GM19438 (cell line): ENCODE data around the gene RFC4.
"Not testable (repeated sequence)": the region's sequence is repeated elsewhere in the genome, so short reads cannot be mapped to it uniquely, and the experiment has no call there.

Source experiments
- ATAC-seq: cut with Tn5 transposase; IDR thresholded peaks from one replicate; pipeline ENCODE4 v1.9.1; 2021; ENCODE audit warnings: low read depth; ENCODE audit not compliant: unreplicated experiment

Gene RFC4

DNA sequence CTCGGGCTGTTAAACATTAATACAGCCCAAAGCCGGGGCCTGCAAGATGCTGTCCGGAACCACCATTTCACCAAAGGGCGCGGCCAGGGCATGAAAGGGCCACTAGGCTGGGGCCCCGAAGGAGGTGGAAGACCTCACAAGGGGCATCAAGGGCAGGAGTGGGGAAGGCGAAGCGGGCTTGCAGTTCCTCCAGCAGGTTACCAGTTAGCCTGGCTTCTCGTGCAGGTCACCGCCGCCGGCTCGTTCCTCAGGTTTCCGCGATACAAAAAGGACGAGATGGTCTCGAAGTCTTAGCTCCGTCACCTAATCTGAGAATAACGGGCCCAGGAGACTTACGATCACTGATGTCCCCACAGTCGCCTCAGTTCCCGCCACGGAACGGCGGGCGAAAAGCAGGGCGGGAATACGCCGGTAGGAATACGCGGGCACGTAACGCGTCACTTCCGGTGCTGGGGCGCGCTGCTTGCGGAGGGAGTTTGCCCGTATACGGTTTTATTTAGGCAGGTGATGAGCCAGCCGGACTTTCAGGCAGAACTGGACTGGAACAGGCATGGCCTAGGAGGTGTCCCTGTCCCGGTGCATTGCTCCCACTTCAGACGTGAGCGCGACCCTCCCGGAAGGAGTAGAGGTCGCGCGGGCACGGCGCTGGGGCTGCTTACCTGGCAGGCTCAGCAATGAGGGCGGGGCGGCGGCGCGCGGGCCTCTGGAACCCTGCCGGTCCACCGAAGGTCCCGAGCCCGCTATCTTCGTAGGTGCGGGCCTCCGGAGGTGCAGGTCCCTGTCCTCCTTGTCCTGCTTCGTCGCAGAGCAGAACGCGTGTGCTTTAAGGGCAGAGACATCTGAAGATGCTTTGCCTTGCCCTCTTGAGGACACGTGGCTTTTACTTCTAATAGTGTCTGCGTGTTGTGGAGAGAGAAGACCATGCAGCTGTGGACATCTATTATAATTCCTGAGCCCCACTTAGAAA is at the start of gene RFC4:
TSS of gene RFC4 (minus strand) at position 394 of the 967 bp plus-strand sequence. CDS start 1,769 bp downstream, outside the sequence.
- ATAC-seq, result peak; percentile 96

DNA sequence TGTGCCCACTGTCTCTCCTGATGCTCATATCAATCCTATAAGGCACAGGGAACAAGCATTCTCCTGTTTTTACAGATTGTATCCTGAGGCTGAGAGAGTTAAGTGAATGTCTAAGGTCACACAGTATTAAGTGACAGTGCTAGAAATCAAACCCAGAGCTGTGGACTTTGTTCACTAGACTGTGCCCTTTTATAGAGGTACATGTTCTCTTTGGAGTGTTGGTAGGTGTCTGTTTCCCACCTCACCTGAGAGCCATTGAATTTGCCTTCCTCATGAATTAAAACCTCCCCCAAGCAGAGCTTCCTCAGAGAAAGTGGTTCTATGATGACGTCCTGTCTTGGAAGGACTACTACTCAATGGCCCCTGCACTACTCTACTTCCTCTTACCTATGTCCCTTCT is 48.7 kb upstream of the RFC4 start:
- ATAC-seq, result no peak

DNA sequence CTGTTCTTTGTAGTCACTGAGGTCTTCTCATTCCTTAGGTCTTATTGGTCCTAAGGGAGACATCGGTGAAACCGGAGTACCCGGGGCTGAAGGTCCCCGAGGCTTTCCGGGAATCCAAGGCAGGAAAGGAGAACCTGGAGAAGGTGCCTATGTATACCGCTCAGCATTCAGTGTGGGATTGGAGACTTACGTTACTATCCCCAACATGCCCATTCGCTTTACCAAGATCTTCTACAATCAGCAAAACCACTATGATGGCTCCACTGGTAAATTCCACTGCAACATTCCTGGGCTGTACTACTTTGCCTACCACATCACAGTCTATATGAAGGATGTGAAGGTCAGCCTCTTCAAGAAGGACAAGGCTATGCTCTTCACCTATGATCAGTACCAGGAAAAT is 47.9 kb upstream of the RFC4 start:
- ATAC-seq, result no peak

DNA sequence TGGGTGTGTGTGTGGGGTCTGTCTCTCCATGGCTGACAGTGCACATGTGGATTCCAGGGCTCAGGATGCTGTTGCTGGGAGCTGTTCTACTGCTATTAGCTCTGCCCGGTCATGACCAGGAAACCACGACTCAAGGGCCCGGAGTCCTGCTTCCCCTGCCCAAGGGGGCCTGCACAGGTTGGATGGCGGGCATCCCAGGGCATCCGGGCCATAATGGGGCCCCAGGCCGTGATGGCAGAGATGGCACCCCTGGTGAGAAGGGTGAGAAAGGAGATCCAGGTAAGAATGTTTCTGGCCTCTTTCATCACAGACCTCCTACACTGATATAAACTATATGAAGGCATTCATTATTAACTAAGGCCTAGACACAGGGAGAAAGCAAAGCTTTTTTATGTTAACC is 46.7 kb upstream of the RFC4 start:
- ATAC-seq, result no peak

DNA sequence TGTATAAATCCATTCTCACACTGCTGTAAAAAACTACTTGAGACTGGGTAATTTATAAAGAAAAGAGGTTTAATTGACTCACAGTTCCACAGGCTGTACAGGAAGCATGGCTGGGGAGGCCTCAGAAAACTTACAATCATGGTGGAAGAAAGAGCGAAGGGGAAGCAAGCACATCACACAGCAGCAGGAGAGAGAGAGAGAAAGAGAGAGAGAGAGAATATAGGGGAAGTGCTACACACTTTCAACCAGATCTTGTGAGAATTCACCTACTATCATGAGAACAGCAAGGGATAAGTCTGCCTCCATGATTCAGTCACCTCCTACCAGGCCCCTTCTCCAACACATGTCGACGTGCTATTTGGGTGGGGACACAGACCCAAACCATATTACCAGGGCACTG is 45.6 kb upstream of the RFC4 start:
- not testable (repeated sequence) for ATAC-seq

DNA sequence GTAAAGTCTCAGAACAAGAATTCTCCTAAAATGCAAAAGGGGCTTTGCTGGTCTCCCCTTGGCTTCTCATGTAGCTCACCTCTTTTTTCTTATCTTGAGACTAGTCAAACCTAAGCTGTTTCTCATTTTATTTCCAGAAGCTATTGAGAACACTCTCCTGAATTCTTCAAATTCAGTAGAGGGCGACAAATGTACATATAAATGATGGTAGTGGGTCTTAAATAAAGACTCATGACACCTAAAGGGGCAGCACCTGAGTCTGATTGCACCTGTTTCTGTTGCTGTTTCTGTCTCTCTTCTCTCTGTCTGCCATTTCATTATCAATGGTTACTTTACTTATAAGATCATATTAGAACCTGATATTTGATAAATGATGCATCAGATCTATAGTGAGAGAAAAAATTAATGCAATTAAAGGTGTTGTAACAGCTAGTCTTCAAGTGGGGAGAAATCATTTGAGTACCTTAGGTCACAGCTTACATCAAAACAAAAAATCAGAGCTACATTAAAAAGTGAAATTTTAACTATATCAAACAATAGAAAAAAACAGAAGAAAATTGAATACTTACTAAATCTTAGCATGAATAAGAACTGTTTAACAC is 43.2 kb upstream of the RFC4 start:
- no peak for ATAC-seq

GRCh38 chr3:186847437-186847836 is 41.2 kb upstream of the RFC4 start:
- ATAC-seq, result no peak

DNA sequence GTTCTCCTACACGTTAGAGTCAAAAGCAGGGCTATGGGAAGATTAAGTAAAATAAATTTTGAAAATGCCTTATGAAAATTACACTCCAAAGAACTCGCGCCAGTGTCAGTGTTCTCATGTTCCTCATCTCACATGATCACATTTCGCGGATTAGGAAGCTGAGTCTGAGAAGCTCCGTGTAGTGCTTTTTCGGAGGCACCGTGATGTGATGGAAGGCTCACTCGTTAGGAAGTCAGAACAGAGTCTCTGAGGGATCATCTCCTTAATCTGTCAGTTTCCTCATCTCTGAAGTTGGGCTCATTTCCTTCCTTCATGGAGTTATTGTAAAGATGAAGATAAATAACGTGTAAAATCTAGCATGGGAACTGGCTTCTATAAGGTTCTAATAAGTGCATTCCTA is 39.5 kb upstream of the RFC4 start:
- no peak for ATAC-seq

DNA sequence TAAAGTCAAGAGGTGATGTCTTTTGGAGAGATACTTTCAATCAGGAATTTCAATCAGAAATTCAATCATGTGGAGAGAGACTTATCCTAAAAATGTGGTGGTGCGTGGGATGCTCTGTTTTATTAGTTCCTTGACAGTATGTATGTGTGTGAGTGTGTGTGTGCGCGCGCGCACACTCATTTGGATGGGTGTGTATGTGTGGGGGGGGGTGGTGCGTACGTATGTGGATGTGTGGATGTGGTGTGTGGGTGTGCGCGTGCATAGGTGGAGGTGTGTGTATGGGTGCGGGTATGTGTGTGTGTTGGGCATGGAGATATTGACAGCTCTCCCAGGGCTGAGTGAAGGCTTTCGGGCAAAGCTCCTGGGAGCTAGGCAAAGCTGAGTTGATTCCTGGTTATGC is 38.6 kb upstream of the RFC4 start:
- no peak for ATAC-seq

DNA sequence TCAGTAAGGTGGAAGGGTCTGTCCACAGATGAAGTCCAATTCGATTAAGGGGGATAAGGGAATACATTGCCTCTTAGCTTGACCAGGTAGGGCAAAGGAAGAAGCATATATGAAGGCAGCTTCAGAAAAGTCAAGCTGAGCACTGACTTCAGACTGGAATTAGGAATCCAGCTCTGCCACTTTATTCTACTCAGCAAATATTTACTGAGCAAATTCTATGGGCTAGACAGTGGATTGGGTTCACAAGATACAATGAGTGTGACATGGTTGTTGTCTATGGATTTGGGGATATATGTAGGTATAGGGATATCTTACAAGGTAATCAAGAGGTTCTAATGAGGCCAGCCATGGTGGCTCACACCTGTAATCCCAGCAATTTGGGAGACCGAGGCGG is 36.8 kb upstream of the RFC4 start:
- no peak for ATAC-seq

DNA sequence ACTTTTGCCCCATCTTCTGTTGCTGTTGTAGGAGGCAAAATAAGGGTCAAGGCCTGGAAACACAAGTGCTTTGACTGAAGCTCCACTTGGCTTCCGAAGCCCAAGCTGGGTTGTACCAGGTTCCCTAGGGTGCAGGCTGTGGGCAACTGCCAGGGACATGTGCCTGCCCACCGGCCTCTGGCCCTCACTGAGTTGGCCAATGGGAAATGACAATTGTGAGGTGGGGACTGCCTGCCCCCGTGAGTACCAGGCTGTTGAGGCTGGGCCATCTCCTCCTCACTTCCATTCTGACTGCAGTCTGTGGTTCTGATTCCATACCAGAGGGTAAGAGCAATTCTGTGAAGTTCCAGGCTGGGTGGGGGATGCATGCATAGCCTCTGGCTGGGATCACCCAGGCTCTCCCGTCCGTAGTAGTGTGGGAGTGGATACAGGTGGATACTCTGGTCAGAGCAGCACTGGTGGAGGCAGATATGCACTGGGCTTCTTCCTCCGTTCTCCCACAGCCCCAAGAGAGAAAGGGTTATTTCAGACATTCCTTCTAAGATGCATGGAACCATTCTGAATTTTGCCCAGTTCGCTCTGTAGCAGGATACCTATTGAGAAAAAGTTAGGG is 36.2 kb upstream of the RFC4 start, which contains the start of gene ADIPOQ:
TSS of gene ADIPOQ (plus strand) at position 285 of the 613 bp plus-strand sequence. CDS start 10,349 bp downstream, outside the sequence.
- ATAC-seq, result no peak

DNA sequence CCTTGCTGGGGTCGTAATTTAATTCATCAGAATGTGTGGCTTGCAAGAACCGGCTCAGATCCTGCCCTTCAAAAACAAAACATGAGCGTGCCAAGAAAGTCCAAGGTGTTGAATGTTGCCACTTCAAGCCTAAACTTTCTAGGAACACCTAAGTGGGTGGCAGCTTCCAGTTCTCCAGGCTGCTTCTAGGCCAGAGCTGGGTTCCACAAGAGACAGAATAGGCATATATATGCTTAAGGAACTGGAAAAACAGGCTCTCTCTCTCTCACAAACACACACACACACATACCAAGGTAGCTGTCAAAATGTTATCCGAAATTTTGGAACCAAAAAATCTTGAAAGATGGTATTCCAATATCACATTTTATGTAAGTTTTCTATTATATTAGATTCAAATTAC is 35.3 kb upstream of the RFC4 start:
- no peak for ATAC-seq

DNA sequence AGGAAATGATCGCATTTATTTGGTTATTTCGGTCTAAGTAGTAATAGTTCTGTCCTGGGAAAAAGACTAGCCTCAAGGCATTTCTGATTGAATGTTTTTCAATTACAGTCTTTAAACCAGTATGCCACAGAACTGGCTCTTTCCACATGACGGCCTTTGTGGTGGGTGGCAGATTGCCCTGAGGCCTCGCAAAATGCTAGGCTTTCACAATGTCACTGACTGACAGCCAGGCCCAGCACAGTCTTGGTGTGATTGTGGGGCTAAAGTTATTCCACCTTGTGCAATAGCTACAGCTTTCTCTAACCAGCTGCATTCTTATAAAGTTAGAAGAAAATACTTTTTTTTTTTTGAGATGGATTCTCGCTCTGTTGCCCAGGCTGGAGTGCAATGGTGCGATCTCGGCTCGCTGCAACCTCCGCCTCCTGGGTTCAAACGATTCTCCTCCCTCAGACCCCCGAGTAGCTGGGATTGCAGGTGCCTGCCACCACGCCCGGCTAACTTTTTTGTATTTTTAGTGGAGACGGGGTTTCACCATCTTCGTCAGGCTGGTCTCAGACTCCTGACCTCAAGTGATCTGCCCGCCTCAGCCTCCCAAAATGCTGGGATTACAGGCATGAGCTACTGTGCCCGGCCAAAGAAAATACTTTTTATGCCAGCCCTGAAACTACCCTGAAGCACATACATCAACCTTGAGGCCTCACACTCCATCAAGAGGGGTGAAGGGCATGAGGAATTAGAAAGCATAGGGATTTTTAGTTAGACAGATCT is 33.8 kb upstream of the RFC4 start:
- ATAC-seq, result no peak

DNA sequence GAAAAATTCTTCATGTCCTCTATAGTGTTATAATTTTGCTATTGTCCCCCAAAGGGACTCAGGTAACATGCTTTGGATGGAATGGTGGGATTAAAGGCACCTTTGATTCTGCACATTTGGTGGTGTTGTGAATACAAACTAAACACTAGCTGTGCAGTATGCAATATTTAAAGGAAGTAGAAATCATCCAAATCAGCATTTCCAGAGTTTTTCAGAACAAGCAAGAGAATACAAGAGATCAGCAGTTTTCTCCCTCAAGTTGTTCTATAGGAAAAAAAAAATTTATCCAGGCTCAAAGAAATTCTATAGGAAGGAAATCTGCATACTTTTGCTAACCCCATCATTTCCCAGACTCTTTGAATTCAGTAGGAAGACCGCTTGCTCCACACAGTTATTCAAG is 26.0 kb upstream of the RFC4 start:
- ATAC-seq, result no peak

GRCh38 chr3:186831798-186832197 is 25.5 kb upstream of the RFC4 start:
- ATAC-seq, result no peak

GRCh38 chr3:186828340-186828739 is 22.1 kb upstream of the RFC4 start:
- ATAC-seq, result no peak

DNA sequence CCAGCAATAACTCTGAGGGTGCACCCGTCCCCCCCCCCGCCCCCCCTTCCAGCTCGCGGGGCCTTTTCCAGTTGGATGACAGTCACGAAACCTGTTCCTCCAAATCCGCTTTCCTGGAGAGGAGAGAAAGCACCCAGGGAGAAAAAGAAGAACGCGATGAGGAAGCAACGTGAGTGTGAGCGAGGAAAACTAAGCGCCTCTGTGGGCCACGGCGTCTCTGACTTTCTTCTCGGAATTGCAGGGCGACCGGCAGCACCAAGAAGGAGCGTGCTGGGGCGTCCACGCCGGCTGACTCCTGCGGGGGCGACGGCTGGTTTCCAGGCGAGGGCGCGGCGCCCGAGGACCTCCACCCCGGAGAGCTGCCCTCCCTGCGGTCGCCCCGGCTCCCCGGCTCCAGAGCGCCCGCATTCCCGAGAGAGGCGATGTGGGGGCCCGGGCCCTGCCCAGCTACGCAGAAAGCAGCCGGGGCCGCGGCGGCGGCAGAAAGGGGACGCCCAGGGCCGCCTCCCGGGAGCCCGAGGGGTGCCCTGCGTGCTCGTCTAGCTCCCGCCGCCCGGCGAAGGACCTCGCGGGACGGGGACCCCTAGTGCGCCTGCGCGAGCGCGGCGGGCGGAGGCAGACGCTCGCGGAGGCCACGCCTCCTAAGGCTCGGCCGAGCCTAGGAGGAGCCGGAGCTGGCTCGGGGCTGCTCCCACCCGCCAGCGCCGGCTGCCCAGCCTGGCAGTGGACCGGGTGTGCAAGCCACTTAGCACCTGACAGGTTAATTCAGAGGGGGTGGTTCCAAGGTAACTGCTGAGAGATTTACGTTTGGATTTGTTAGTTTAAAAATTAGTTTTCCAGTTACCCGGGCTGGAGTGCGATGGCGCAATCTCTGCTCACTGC is 20.9 kb upstream of the RFC4 start:
- ATAC-seq, result peak; percentile 84

GRCh38 chr3:186826410-186826975 is 20.2 kb upstream of the RFC4 start:
- ATAC-seq, result no peak

GRCh38 chr3:186825872-186826409 is 19.7 kb upstream of the RFC4 start:
- no peak for ATAC-seq
